ENCODE data around the gene TRIM8.

- TF ChIP-seq BCL11A (IDR thresholded peaks at IDR 0.05; ENCODE audit: low read depth in 2 of 2, low read length in 2 of 2): no peak
- TF ChIP-seq GABPA (IDR thresholded peaks at IDR 0.05; ENCODE audit: borderline replicate concordance, insufficient read depth, low read length): no peak
- no peak for TF ChIP-seq CTCF (IDR thresholded peaks at IDR 0.05; ENCODE audit: control extremely low read depth in 1 of 3, insufficient read depth in 1 of 3, low read depth in 1 of 3, low read length in 3 of 3)
- no peak for TF ChIP-seq TEAD4 (IDR thresholded peaks at IDR 0.05; ENCODE audit: low read depth, low read length)
- TF ChIP-seq SIN3A (conservative IDR thresholded peaks at IDR 0.05 in 1 of 2, IDR thresholded peaks at IDR 0.05 in 1 of 2; ENCODE audit: low read depth in 1 of 2, low read length in 2 of 2): no peak
- no peak for TF ChIP-seq YY1 (IDR thresholded peaks at IDR 0.05; ENCODE audit: low read depth, low read length)
- TF ChIP-seq CHD2 (IDR thresholded peaks at IDR 0.05; ENCODE audit: low read length): no peak
- TF ChIP-seq TAF1 (IDR thresholded peaks at IDR 0.05; ENCODE audit: low read depth, low read length): no peak
- no peak for TF ChIP-seq POLR2AphosphoS5 (IDR thresholded peaks at IDR 0.05; ENCODE audit: low read depth, low read length)
- no peak for TF ChIP-seq USF2 (IDR thresholded peaks at IDR 0.05; ENCODE audit: low read length)
- TF ChIP-seq POLR2A (IDR thresholded peaks at IDR 0.05; ENCODE audit: control extremely low read depth in 1 of 2, low read depth in 2 of 2, low read length in 2 of 2): no peak
- TF ChIP-seq HDAC6 (IDR thresholded peaks at IDR 0.05; ENCODE audit: low read depth, low read length): no peak
These were observed 8.9 kb upstream of the TRIM8 start for GRCh38 chr10:102635377-102635776.
